NCI-H510A (cell line): ENCODE data around the gene RNF10.
"Not testable (repeated sequence)": the region's sequence is repeated elsewhere in the genome, so short reads cannot be mapped to it uniquely, and the experiment has no call there.

ENCODE experiments used
- DNase-seq: peaks from one replicate; lab custom pipeline; 2025; lab: John Stamatoyannopoulos, UW

RNF10 gene

DNA sequence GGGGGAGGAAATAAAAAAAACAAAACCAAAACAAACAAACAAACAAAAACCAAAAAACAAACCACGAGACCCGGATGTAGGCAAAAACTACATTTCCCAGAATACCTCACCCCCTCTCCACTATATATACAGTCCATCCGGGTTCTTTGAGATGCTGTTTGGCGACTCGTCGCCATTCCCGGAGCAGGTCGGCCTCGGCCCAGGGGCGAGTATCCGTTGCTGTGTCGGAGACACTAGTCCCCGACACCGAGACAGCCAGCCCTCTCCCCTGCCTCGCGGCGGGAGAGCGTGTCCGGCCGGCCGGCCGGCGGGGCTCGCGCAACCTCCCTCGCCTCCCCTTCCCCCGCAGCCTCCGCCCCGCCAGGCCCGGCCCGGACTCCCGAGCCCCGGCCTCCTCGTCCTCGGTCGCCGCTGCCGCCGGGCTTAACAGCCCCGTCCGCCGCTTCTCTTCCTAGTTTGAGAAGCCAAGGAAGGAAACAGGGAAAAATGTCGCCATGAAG is at the start of gene RNF10:
TSS of gene RNF10 (plus strand) at position 154 of the 500 bp plus-strand sequence. CDS start 456 bp downstream, outside the sequence.
- peak; percentile 74 for DNase-seq

DNA sequence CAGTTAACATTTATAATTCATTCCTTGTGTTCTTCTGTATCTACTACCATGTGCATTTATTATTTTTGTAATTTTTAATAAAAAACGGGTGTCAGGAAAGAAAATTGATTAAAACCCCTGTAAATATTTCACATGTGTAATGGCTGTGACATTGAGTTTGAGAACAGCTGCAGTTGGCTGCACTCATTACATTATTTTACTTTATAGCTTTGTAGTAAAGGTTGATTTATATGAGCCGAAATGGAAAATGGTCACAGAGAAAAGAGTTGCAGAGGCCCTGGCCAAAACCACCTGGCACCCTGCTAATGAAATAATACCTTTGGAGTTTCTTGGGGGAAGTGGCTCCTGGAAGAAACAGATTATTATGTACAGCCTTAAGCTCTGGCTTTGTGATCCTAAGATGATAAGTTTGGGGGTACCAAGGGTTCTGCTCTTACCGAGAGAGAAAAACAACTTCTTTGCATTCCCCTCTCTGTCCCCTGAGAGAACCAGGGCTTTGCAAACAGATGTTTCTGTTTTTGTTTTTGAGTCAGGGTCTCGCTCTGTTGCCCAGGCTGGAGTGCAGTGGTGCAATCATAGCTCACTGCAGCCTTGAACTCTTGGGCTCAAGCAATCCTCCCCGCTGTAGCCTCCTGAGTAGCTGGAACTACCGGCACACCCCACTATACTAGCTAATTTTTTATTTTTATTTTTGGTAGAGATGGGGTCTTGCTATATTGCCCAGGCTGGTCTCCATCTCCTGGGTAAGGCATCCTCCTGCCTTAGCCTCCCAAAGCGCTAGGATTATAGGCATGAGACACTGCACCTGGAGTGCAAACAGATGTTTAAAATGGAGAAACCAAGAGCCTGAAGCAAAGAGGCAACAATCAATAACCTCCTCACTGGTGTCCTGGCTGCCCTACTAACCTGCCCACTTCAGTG is 47.9 kb upstream of the RNF10 start:
- DNase-seq: no peak

DNA sequence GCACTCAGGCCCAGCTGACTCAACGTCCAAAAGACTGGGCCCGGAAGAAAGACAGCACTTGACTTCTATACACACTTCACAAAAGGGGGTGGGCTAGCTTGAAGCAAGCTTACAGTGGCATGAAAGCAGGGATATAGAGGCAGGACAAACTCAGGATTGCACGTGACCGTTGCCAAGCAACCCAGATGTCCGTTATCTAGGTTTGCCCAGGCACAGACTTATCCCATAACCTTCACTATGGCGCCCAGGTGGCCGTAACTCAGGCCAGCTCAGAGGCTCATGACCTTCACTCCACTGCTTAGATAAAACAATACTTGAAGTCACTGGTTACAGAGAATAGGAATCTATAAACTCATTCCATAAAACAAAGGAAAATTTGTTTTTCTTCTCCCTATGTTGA is 46.6 kb upstream of the RNF10 start:
- not testable (repeated sequence) for DNase-seq

DNA sequence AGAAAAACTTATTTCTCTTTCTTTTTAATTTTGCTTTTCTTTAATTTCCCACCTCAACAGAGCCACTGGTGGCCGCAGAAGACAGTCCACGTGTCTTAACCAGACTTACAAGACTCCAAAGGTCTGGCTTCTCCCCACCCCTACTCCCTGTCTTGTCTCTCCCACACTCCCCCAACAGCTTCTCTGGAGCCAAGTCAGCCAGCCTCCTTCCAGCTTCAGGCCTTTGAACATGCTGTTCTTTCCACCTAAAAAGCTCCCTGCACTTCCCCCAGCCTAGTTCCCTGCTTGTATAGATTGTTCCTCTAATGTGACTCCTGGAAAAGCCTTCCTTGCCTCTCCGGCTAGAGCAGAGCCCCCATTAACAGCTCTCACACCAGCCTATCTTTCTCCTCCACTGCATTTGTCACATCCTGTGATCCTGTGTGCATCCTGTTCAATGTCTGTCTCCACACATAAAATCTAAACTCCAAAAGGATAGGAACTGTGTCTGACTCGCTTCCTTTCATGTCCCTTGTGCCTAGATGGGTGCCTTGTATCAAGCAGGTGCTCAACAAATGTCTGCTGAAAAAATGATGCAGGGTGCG is 46.0 kb upstream of the RNF10 start:
- no peak for DNase-seq

DNA sequence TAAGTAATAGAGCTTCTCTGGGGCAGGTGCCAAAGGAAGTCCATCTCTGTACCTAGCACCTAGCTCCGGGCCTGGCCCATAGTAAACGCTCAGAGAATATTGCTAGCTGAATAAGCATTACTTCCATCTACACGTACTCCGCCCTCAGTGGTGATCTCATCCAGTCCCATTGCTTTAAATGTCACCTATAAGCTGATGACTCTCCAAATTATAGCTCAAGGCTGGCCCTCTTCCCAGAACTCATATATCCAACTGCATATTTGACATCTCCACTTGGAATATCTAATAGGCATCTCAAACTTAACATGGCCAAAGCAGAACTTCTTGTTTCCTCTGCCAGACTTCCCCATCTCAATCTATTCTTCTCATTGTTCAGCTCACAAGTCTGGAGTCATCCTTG is 45.1 kb upstream of the RNF10 start:
- DNase-seq: no peak

DNA sequence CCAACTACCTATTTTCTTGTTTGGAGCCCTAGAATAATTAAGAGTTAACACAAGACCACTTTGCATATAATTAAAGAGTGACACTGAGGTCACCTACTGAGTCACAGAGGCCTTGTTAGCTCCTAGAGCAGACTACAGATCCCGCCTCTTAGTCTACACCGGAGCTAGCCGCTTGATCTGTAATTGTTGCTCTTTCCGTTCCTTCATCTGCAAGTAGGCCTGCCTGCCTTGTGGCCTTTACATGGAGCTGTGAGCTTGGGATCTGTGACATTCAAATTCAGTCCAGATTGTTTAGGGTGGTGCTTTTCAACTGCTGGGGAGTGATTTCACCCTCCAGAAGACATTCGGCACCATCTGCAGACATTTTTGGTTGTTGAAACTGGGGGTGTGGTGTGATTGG is 43.8 kb upstream of the RNF10 start:
- DNase-seq: no peak

DNA sequence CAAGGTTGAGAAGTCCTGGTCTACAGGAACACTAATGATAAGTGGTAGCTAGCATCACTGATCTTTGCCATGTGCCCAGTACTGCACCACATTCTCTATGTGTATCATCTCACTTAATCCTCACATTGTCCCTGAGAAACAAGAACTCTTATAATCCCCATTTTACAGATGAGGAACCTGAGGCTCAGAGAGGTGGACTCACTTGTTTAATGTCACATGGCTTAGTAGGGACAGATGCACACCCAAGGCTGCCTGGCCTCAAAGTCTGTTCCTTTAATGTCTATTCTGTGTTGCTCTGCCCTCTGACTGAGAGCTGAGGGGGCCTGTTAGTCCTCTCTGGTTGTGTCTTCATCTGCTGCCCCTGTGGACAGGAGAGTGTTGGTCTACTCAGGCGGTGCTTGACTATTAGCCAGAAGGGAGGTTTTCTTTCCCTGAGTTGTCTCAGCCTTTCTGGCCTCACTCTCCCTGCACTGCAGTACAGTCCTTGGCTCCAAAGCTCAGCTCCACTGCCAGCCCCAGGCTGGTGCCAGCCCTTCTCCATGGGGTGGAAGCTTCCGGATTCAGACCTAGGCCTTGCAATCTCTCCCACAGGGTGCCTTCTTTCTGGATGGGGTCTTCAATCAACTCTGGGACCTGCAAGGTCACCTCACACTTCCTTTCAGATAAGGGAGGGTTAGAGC is 43.2 kb upstream of the RNF10 start:
- DNase-seq: no peak

DNA sequence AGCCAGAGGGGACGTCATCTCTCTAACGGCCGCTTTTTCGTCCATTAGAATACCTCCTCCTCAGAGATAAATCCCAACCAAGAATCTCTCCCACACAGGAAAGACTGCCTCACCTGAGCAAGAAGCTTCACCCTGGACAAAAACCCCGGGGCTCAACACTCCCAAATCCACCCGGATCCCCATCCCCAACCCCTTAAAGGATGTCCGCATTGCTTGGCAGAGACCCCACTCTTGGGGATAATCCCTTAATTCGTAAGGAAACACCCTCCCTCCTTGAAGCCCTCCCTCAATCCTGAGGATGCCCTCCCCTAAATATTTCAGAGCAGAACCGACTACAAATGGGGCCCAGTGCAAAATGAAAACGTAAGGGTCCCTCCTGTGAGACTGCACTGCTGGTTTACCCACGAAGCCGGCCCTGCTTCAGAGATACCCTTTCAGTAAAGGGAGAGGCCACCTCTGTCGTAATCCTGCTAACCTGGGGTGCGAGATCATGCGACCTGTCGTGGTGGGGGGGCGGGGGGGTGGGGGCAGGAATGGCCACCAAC is 38.9 kb upstream of the RNF10 start:
- DNase-seq: no peak

DNA sequence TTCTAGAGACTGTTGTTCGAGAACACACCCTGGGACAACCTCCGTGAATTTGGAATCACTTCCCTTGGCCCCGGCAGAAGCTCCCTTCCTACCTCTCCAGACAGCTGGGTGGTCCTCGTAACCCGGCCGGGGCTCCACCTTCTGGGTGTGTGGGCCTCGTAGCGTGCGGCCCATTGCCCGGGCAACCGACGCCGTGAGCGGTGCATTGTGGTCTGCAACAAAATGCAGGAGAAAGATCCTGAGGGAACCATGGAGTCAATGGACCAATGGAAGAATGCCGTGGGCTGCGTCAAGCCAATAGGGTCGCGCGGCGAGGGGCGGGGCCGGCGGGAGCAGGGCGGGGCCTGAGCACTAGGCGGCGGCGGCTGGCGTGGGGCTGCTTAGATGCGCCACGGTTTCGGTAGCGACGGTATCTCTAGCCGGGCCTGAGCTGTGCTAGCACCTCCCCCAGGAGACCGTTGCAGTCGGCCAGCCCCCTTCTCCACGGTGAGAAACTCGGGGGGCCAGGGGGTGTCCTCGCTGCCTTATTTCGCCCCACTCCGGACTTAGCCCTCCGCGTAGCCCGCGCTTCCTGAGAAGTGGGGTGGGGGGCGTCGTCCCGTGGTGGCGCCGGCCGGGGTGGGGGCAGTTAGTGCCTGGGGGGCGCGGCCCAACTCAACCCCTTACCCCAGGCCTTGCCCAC is 38.3 kb upstream of the RNF10 start, which contains the start of gene DYNLL1:
TSS of gene DYNLL1 (plus strand) at position 383 of the 682 bp plus-strand sequence. CDS start 309 bp downstream, outside the sequence.
- DNase-seq: peak; percentile 91

DNA sequence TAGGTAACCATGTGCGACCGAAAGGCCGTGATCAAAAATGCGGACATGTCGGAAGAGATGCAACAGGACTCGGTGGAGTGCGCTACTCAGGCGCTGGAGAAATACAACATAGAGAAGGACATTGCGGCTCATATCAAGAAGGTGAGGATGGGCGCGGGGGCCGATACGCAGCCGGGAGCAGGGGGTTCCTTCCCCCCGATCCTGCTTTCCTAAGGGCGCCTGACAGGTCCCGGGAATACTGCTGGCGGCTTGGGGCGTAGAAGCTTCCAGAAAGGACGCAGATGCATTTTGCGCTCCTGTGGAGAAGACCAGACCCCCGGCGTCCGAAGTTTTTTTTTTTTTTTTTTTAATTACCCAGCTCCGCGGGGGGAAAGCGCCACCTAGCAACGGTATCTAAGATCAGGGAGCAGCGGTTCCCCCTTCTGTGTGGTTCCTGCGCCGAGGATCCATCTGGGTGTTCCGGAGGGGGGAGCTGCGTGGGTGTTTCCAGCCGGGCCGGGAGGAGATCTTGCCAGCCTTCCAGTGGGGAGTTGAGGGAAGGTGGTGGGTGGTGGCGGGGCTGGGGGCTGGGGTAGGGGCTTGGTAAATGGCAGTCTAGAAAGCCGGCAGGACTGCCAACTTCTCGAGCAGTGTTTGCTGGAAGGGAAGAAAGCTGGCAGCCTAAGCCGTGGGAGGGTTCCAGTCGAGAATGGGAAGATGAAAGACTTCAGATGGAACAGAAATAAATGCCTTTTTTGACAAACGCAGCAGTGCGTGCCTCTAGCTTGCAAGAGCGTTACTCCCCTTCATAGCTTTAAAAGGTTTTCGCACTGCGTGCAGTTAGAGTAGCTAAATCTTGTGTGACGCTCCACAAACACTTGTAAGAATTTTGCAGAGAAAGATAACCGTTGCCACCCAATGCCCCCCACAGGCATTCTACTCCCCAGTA is 37.5 kb upstream of the RNF10 start:
- DNase-seq: peak; percentile 25

DNA sequence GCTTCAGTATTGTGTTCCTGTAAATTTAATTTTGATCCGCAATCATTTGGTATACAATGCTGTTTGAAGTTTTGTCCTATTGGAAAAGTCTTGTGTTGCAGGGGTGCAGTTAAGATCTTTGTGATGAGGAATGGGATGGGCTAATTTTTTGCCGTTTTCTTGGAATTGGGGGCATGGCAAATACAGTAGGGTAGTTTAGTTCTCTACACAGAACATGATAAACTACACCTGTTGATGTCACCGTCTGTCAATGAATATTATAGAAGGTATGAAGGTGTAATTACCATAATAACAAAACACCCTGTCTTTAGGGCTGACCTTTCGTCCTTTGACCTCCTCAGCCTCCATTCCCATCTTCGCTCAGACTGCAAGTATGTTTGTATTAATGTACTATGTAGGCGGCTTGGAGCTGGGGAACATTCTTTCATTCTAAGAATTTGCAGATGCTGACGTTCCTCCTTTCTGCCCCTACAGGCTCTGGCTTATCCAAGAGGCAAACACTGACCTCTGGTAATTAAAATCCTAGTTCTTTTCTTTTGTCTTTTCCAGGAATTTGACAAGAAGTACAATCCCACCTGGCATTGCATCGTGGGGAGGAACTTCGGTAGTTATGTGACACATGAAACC is 36.5 kb upstream of the RNF10 start:
- no peak for DNase-seq

DNA sequence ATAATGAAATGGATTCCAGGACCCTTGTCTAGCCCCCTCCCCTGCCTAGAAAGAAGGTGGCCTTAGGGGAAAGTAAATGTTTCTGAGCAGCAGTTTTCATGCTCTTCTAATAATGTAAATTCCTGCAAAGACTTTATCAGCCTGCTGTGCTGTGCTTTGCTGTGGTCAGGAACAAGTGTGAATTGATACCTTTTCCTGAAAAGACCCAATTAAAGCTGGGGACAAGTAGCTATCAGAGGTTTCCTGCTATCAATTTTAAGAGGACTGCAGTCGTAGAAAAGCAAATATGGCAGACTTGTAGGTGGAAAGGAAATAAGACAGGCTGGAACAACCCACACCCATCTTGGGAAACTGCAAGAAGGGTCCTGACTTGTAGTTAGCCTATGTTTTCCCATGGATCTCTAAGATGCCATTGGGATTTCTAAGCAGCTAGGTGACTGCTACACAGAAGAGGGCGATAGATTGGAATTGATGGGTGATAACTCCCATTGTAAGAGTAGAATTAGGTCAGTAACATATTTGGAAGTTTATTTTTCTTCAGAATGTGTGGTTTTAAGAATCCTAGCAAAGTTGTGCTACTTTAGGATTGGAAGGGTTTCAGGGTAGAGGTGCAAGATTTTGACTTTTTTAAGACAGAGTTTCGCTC is 35.2 kb upstream of the RNF10 start:
- no peak for DNase-seq

DNA sequence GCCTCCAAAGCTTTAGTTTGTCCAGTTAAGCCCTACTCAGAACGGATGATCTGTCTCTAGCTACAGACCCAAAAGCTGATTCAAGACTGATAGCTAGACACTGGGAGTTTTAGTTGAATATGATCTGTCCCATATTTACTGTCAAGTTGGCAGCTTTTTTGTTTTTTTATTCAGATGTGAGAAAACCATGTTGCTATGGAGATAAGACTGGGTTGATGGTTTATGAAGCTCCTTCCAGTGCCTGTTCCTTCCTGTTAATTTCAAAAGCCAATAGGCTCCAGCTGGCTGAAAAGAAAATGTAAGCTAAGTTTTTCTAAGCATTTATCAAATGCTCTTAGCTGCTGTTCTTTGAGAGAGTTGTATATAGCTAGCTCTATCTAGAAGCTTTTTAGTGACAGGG is 33.6 kb upstream of the RNF10 start:
- DNase-seq: no peak

DNA sequence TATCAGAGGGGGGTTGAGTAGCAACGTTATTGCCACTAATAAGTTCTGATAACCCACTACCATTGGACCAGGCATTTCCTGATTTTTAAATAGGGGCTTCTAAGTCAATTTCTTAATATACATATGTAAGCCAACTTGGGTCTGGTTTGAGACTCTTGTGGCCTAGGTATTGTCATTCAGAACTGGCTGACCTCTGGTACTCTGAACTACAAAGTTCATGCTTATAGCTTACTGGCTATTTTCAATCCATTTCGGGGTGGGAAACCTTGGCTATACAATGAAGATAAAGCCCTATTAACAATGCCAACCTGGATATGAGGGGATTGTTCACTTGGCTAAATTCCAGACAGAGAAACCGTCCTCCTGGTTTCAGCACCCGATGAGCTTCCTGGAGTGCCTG is 29.6 kb upstream of the RNF10 start:
- DNase-seq: no peak

DNA sequence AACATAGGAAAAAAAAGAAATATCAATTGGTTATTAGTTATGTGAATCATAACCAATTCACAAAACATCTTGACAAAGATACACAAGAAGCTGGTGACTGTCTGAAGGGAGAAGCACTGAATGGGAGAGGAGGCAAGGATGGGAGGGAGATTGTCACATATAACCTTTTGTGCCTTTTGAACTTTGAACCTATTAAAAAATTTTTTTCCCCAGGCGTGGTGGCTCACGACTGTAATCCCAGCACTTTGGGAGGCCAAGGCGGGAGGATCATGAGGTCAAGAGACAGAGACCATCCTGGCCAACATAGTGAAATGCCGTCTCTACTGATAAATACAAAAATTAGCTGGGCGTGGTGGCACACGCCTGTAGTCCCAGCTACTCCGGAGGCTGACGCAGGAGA is 25.6 kb upstream of the RNF10 start:
- no peak for DNase-seq

DNA sequence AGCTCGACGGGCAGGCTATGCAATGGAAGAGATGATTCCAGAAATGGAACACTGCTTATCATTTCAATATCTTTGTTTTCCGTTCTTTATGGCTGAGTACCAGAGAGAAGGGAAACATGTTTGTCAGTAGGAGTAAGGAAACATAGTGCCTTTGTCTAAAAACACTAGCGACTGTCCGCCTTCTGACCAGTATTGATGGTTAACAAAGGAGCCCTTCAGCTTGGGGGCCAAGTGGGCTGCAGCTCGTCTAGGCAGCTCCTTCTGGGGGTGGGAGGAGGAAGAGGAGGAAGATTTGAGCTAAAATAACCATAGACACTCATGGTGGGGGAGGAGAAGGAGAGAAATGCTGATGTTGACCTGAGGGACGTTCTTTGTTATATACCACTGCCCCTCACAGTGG is 20.2 kb upstream of the RNF10 start:
- no peak for DNase-seq

DNA sequence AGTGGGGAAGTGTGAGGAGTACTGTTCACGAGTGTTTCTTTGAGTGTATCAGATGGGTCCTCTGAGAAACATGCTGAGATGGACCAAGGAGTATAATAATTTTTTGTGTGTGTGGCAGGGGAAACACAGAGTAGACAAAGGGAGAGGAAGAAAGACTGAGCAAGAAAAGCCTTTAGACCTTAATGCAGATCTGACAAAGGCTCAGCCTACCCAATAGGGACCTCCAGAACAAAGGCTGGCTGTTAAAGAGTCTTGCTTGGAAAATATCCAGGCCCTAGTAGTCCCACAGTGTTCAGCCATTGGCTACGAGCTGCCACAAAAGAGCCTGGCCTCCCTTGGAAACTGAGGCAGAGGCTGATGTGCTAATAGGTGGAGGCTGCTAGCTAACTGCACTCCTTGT is 18.7 kb upstream of the RNF10 start:
- DNase-seq: no peak

DNA sequence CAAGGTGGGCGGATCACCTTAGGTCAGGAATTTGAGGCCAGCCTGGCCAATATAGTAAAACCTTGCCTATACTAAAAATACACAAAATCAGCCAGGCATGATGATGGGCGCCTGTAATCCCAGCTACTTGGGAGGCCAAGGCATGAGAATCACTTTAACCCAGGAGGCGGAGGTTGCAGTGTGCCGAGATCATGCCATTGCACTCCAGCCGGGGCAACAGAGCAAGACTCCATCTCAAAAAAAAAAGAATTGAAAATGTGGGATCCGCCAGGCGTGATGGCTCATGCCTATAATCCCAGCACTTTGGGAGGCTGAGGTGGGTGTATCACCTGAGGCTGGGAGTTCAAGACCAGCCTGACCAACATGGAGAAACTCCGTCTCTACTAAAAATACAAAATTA is 14.8 kb upstream of the RNF10 start:
- DNase-seq: not testable (repeated sequence)

DNA sequence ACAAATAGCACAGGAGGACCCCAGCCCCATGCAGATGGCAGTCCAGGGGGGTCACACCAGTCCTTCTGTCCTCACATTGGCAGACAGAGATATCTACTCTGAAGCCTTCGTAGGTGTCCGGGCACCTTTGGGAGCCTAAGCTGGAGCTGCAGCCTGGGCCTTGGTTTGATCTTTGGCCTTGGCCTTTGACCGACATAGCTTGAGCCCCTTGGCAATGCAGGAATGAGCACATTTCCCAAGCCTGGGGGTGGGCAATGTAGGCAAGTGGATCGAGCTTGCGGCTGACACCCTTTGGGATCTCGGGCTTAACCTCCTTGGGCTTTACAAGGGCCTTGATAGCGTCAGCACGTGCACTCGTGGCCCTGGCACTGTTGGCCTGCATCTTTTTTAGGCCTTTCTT is 11.6 kb upstream of the RNF10 start:
- no peak for DNase-seq
